MCF 10A (cell line): ENCODE data around the gene FMNL2. TPM values are rescaled to one million over a fixed set of nuclear protein-coding genes. Genes with fewer than 3 reads are reported as not detected.

ENCODE experiments used
- BruUV-seq: library from RNA; stranded (reverse); fragments of 400-500 nt; replicated peaks from 2 replicates; lab custom pipeline; 2021; lab: Mats Ljungman, UMichigan
- CTCF ChIA-PET: fragments of 300-600 bp; sonication (Branson Sonifier 250); formaldehyde crosslinking; extraction: SDS; loops from one replicate; lab custom pipeline; 2021; ENCODE audit warnings: antibody characterized with exemption, inconsistent platforms; lab: Yijun Ruan, JAX
- POLR2A ChIA-PET: fragments of 300-600, 350-650 bp; sonication (Branson Sonifier 250); formaldehyde crosslinking; extraction: SDS; loops from one replicate; lab custom pipeline; 2020; ENCODE audit warnings: antibody characterized with exemption, inconsistent platforms; lab: Yijun Ruan, JAX
- DNase-seq: peaks from one replicate; pipeline ENCODE4 v3.0.0-alpha.2; 2018; ENCODE audit not compliant: unreplicated experiment
- H3K27ac Mint-ChIP-seq: one replicate; pipeline ENCODE4 v1.8.0; 2022; ENCODE audit warnings: mild to moderate bottlenecking, low read depth, mixed read lengths; ENCODE audit not compliant: unreplicated experiment
- H3K27me3 Mint-ChIP-seq: one replicate; pipeline ENCODE4 v1.8.0; 2022; ENCODE audit warnings: mixed read lengths; ENCODE audit not compliant: insufficient read depth, unreplicated experiment
- H3K36me3 Mint-ChIP-seq: one replicate; pipeline ENCODE4 v1.8.0; 2022; ENCODE audit warnings: mild to moderate bottlenecking, moderate library complexity, mixed read lengths; ENCODE audit not compliant: insufficient read depth, unreplicated experiment
- H3K4me1 Mint-ChIP-seq: one replicate; pipeline ENCODE4 v1.8.0; 2022; ENCODE audit warnings: mixed read lengths; ENCODE audit not compliant: insufficient read depth, unreplicated experiment
- H3K4me3 Mint-ChIP-seq: one replicate; pipeline ENCODE4 v1.8.0; 2022; ENCODE audit warnings: mild to moderate bottlenecking, moderate library complexity, mixed read lengths; ENCODE audit not compliant: unreplicated experiment
- H3K9me3 Mint-ChIP-seq: one replicate; pipeline ENCODE4 v1.8.0; 2022; ENCODE audit warnings: mixed read lengths; ENCODE audit not compliant: unreplicated experiment
- CTCF ChIP-seq: fragments of 200-600 bp; IDR thresholded peaks from one replicate; pipeline ENCODE4 v1.8.0; 2022; ENCODE audit warnings: antibody characterized with exemption, mild to moderate bottlenecking; ENCODE audit not compliant: unreplicated experiment
- intact Hi-C: fragments of 100-400 bp; cut with micrococcal nuclease; formaldehyde crosslinking; loops from 2 replicates; pipeline ENCODE4 v1.14.1; 2022
- total RNA-seq: library from RNA; stranded (reverse); gene quantifications from 2 replicates; pipeline ENCODE4 v1.2.3, GENCODE V29; 2022

Gene FMNL2
- total RNA-seq, 1 experiment from 2014 or later = 76.5 TPM

GRCh38 chr2:152568531-152568930 is 233.6 kb downstream of the FMNL2 start:
- CTCF ChIA-PET = interaction anchor here (0.6 to 2.2 kb wide), 3 partner anchors 12 to 67 kb away, joined by 3 to 7 read pairs (median 3); no protein-coding TSS in a partner anchor
- no peak for DNase-seq
- peaks cover 16% of the 10 kb centered on the region for H3K4me1 Mint-ChIP-seq
- BruUV-seq = no TSS peak
- H3K36me3 Mint-ChIP-seq = peaks cover 19% of the 10 kb centered on the region
- H3K27me3 Mint-ChIP-seq = no peaks in the 10 kb centered on the region
- no peak overlapping the region for H3K4me3 Mint-ChIP-seq
- intact Hi-C loops = no loop called here
- POLR2A ChIA-PET = interaction anchor here (1.2 to 1.5 kb wide), 2 partner anchors 8 to 61 kb away, joined by 3 to 7 read pairs; no protein-coding TSS in a partner anchor
- TF ChIP-seq CTCF = no peak
- no peaks in the 10 kb centered on the region for H3K9me3 Mint-ChIP-seq
- no peak overlapping the region for H3K27ac Mint-ChIP-seq

DNA sequence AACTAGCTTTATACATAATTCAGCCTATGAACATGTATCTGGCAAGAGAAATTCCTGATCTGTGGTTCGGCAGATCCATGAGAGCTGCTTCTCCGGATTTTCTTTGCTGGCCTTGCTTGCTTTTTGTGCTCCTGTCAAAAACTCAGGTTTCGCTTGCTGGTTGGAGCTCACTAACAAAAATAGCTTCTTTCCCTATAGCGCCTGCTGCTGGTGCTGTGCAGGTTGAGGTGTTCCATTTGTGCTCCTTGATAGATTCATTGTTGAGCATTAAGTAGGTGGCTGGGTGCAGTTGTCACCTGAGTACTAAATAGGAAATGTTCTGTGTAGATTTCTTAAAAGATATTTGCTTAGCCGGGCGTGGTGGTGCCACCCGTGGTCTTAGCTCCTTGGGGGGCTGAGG is 234.2 kb downstream of the FMNL2 start:
- H3K4me1 Mint-ChIP-seq = peaks cover 16% of the 10 kb centered on the region
- ChIA-PET CTCF (interaction anchor here (0.6 to 2.2 kb wide), 3 partner anchors 25 to 380 kb away, joined by 3 to 7 read pairs (median 5); no protein-coding TSS in a partner anchor), POLR2A (interaction anchor here (0.6 to 1.5 kb wide), 4 partner anchors 8 to 108 kb away, joined by 3 to 7 read pairs (median 3); no protein-coding TSS in a partner anchor)
- no peak for TF ChIP-seq CTCF
- H3K27ac Mint-ChIP-seq = no peak overlapping the region
- intact Hi-C loops = no loop called here
- peaks cover 24% of the 10 kb centered on the region for H3K36me3 Mint-ChIP-seq
- no peak overlapping the region for H3K4me3 Mint-ChIP-seq
- no peaks in the 10 kb centered on the region for H3K9me3 Mint-ChIP-seq
- BruUV-seq = no TSS peak
- H3K27me3 Mint-ChIP-seq = no peaks in the 10 kb centered on the region
- DNase-seq = no peak

DNA sequence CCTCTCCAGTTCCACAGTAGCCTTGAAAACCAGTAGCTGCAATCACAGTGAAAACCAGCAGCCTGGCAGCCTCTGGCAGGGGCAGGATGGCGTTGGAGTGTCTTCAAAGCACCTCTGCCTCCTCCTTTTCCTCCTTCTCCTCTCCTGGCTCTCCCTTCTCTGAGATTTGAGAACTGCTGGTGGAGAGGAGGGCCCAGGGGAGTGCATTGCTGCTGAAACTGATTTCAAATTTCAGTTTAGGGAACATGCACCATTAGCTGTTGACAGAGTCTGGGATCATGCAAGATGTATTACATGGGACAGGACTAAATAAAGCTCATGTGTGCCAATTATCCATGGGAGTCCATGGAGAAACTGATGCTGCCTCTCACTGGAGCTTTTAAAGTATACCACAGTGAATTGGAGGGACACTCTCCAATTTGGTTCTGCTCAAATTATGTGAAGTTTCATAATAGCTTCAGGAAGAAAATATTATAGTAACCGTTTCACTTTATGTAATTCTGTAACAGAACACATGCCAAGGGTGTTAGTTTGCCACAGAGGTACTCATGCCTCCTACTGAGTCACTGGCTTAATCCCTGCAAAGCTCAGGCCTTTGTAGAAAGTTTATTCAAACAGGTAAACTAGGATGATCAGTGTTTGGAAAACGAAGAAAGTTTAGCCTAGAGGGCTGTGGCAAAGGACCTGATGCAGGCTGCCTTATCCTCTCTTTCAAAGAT is 236.2 kb downstream of the FMNL2 start:
- H3K4me1 Mint-ChIP-seq = peaks cover 16% of the 10 kb centered on the region
- H3K4me3 Mint-ChIP-seq = no peak overlapping the region
- DNase-seq = peak; percentile 53
- H3K27me3 Mint-ChIP-seq = no peaks in the 10 kb centered on the region
- no peaks in the 10 kb centered on the region for H3K9me3 Mint-ChIP-seq
- BruUV-seq = no TSS peak
- CTCF ChIA-PET = interaction anchor here (0.7 to 2.0 kb wide), 10 partner anchors 10 to 235 kb away, joined by 3 to 6 read pairs (median 4); no protein-coding TSS in a partner anchor
- POLR2A ChIA-PET = interaction anchor here (0.8 to 4.3 kb wide), 8 partner anchors 41 to 395 kb away, joined by 3 to 16 read pairs (median 4); partner anchors contain the start of genes FMNL2 and STAM2
- intact Hi-C loops = loop anchor here (5.0 kb wide), 4 partner anchors 44 to 234 kb away; partner anchors contain the start of gene FMNL2
- peak overlapping the region; percentile 51 for H3K27ac Mint-ChIP-seq
- peaks cover 24% of the 10 kb centered on the region for H3K36me3 Mint-ChIP-seq
- no peak for TF ChIP-seq CTCF

DNA sequence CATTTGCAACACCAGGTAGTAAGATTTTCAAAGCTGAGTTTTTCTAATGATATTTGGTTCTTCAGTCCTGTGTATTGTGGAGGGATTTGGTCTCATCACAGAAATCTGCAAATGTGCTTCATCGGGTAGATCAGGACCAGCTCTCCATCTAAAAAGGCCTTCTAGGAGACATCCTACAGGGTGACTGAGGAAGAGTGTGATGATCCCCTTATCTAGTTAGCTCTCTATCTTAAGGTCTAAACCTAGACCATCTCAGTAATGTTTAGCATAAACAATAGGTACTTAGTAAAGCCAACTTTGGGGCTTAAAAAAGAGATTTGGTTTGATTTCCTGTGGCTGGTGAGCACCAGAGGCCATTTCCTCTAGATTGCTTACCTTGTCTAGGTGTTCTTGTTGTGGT is 237.1 kb downstream of the FMNL2 start:
- no peak for TF ChIP-seq CTCF
- no peaks in the 10 kb centered on the region for H3K9me3 Mint-ChIP-seq
- intact Hi-C loops = loop anchor here (5.0 kb wide), 4 partner anchors 45 to 235 kb away; partner anchors contain the start of gene FMNL2
- BruUV-seq = no TSS peak
- no peaks in the 10 kb centered on the region for H3K27me3 Mint-ChIP-seq
- CTCF ChIA-PET = interaction anchor here (0.6 to 2.0 kb wide), 9 partner anchors 11 to 381 kb away, joined by 3 to 6 read pairs (median 4); no protein-coding TSS in a partner anchor
- H3K4me3 Mint-ChIP-seq = no peak overlapping the region
- POLR2A ChIA-PET = interaction anchor here (0.6 to 4.3 kb wide), 11 partner anchors 15 to 396 kb away, joined by 3 to 16 read pairs (median 4); partner anchors contain the start of genes FMNL2 and STAM2
- H3K27ac Mint-ChIP-seq = no peak overlapping the region
- DNase-seq = no peak
- H3K4me1 Mint-ChIP-seq = peaks cover 16% of the 10 kb centered on the region
- H3K36me3 Mint-ChIP-seq = peaks cover 24% of the 10 kb centered on the region
